HG03521 (cell line): Measurements from ENCODE around the gene GIMD1.
"Not testable (repeated sequence)": the region's sequence is repeated elsewhere in the genome, so short reads cannot be mapped to it uniquely, and the experiment has no call there.

Source experiments
- ATAC-seq: cut with Tn5 transposase; IDR thresholded peaks from one replicate; pipeline ENCODE4 v1.9.1; 2021; ENCODE audit warnings: mild to moderate bottlenecking, moderate library complexity; ENCODE audit not compliant: unreplicated experiment

The GIMD1 gene

DNA sequence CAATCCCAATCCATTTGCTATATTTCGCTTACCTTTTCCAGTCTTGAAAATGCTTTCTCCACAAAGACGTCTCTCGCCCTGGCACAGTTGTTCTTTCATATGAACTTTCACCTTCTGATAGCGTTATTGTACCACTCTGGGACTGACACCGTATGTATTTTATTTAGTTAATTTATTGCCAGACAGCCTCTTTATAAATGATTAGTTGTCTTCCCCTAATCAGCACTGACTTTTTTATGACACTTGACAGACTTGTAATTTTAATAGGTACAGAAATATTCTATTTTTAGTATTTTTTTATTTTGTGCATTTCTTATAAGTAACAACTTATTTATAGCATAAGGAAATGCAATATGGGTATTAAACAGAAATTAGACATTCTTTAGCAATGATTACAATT, at the start of gene GIMD1:
Gene GIMD1, minus strand, starts transcription at position 101 of the 400 bp plus-strand sequence. CDS start 1,343 bp downstream, outside the sequence.
- no peak for ATAC-seq

- ATAC-seq, result no peak
Measured at GRCh38 chr4:106414366-106414765, 45.8 kb upstream of the GIMD1 start.

GRCh38 chr4:106409901-106410889, 41.6 kb upstream of the GIMD1 start:
- no peak for ATAC-seq

DNA sequence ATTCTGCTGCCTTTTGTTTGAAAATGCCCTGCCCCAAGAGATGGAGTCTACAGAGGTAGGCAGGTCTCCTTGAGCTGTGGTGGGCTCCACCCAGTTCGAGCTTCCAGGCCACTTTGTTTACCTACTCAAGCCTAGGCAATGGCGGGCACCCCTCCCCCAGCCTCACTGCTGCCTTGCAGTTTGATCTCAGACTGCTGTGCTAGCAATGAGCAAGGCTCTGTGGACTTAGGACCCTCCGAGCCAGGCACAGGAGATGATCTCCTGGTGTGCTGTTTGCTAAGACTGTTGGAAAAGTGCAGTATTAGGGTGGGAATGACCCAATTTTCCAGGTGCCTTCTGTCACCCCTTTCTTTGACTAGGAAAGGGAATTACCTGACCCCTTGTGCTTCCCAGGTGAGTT, 39.4 kb upstream of the GIMD1 start:
- not testable (repeated sequence) for ATAC-seq

DNA sequence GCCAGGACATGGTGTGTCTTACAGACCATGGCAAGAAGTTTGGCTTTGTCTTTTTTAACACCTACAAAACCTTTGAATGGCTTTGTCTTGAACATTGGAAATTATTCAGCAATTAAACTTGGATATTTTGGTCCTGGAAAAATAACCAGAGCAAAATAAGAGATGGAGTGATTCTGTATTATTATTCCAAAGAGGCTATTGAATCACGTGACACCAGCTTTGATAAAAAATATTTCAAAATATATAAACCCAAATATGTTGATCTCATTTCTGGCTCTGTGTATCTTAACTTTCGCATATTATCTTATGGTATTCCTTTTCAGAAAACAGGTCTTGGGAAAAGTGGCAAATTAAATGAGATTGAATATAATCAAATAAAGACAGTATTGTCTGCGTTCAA, 32.6 kb upstream of the GIMD1 start:
- no peak for ATAC-seq

- not testable (repeated sequence) for ATAC-seq
Measured at GRCh38 chr4:106398898-106399297, 30.3 kb upstream of the GIMD1 start.

- no peak for ATAC-seq
Measured at GRCh38 chr4:106395582-106395981, 27.0 kb upstream of the GIMD1 start.

DNA sequence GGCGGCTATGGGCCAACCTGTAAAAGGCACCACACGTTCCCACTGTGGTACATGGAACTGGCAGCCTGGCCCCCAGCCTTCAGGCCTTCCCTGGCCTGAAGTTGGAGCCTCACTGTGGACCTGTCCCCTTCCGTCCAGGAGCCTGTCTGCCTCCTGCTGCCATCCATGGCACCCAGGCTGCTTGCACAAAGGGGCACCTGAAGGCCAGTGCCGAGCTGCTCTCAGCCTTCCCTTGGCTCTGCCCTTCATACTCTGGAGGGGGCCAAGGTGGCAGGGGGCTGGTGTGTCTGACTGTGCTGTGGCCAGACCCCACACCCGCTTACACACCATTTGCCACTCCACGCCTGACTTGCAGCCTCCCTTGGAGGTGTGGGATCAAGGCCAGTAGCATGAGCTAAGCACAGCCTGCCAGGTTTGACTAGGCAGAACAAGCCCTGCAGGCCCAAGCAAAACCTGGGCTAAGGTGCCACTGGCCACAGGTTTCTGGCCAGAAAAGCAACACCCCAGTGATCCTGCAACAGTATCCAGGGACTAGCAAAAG, 17.3 kb upstream of the GIMD1 start:
- ATAC-seq, result no peak

GRCh38 chr4:106384878-106385277, 16.3 kb upstream of the GIMD1 start:
- ATAC-seq, result no peak

- ATAC-seq, result no peak
Measured at GRCh38 chr4:106380179-106380578, 11.6 kb upstream of the GIMD1 start.

DNA sequence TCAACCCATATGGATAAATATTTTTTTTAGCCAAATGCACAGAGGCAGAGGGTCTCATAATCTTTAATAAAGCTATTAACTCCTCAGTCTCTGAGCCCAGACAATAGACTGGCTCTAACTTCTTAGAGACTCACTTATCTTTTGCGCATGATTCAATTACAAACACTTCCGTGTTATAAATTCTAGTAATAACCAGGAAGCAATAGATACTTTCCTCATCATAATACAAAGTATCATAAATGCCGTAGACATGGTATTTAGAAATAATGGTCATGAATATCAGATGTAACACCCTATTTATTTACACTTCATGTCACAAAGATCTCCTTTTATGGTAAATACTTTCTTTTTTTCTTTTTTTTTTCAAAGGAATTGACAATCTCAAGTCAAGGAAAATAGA, 4.4 kb upstream of the GIMD1 start:
- ATAC-seq, result no peak

DNA sequence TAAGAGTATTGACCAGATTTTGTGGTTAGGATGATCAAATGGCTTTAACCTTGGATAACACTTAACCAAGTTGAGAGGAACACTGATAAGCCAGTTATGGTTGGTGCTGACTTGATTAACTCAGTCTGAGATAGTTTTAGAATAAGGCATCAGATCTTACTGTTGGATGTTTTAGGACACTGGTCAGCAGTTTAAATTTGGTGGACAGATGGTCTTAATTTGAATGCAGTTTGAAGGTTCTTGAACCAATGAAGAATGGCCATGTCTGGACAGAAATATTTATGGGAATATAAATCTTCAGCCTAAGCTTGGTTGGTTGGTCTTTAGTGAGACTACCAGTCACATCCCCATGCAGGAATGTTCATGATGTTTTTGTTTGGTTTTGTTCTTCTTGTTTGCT, 2.6 kb upstream of the GIMD1 start:
- ATAC-seq, result no peak

DNA sequence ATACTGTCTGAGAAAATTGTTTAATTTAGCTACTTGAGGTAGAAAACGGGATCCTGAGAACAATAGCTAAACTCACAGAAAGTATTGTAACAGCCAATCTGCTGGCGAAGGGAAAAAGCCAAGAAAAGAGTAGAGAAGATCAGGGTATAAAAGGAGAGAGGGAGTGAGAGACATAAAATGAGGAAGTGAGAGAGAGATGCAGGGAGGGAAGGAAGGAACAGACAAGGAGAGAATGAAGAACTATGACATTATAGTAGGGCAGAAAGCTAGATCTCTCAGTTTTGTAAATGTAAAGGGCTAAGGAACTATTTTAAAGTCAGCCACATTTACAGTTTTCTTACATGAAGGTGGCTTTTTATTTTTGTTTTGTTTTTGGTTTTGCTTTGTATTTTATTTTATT, 1.6 kb upstream of the GIMD1 start:
- ATAC-seq, result no peak

- no peak for ATAC-seq
Measured at GRCh38 chr4:106369456-106370060, 980 bp upstream of the GIMD1 start.

DNA sequence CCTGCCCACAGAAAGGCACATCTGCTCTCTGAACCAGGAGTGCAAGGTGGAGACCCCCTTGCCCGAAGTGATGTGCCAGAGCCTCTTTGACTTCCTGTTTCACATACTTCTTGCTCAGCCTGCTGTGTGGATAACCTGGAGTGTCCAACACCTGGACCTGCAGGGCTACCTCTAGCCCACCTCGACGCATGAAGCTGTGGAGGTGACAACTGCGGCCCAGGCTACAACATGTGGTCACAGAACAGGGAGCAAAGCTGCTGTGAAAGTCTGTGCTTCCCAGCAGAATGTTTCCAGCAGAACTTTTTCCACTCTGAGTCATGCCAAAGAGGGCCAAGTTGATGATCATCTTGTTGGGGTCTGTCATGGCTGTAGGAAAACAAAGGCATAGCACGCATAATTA, 1.5 kb downstream of the GIMD1 start:
- no peak for ATAC-seq

GRCh38 chr4:106366026-106366425, 2.6 kb downstream of the GIMD1 start:
- ATAC-seq, result no peak

GRCh38 chr4:106365613-106366012, 3.0 kb downstream of the GIMD1 start:
- ATAC-seq, result no peak

DNA sequence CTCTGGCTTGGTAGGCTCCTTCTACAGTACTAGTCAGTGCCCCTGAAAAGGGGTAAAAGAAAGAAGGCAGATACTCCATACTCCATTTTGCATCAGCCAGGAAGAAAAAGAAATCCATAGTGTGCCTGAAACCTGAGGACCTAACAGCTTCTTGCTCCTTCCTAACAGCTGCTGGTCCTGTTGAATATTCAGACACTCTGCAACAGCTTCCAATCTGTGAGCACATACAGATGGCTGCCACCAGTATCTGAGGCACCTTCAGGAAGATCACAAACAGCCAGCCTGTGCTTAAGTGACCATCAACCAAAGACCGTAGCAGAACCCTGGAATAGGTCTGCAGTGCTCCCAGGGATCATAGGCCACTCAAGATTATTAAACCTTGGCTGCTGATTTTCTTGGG, 4.3 kb downstream of the GIMD1 start:
- no peak for ATAC-seq

DNA sequence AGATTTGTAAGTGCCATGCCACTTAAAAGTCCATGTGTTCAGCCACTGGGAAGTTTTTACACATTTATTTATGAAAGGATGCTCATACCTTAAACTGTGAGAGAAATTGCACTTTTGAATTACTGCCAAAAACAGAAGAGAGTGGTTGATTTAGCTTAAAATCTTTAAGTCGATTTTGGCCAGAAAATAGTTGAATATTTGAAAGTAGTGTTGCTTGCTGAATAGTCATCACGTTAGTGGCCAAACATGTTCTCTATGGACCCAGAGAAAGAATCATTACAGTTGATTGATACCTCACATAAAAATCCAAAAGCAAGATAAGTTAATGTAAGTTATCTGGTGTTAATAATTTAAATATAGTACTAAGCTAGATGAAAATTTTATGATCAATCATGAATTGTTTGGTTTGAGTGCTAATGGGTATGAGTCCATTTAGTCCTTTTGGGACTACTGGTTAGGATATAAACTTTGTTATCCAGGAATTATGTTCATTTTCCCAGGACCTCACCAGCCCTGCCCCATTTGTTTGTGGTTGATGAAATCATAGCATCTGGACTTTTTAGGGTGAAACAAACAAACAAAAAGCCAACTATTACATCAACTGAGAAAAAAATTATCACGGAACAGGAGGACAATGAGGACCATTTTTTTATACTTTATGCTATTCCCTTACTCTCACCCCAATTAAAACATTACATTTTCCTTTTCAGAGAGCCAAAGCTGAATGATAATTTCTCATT, 6.3 kb downstream of the GIMD1 start:
- ATAC-seq, result no peak

- ATAC-seq, result no peak
Measured at GRCh38 chr4:106358899-106359298, 9.7 kb downstream of the GIMD1 start.

DNA sequence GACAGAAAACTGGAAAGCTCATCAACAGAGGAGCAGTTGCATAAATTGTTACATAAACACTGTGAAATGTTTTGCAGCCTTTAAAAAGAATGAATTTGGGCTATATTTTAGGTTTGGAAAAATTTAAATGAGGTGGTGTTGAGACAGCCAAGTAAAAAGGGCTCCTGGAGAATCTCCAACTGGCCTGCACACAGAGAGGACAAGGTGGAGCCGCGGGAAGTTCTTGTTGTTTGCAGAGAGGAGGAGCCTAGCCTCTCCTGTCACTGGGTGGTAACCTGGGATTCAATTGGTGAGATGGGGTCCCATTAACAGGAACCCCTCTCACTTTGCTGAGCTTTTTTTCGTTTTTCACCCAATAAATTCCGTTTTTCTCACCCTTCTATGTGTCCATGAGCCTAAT, 13.4 kb downstream of the GIMD1 start:
- no peak for ATAC-seq
